Measurements from ENCODE around the gene CCDC138. TPM values are rescaled to one million over a fixed set of nuclear protein-coding genes. Genes with fewer than 3 reads are reported as not detected.

The CCDC138 gene
- total RNA-seq, 2 experiments from 2014 or later: 4.7 to 5.8 TPM

- POLR2A ChIA-PET: no interaction called here
- TF ChIP-seq CTCF (IDR thresholded peaks at IDR 0.05): no peak
- no peak overlapping the region for H3K4me3 ChIP-seq (ENCODE audit: low read length)
- no peak for ATAC-seq (ENCODE audit: poor library complexity)
- no peak overlapping the region for H3K27ac Mint-ChIP-seq
- intact Hi-C loops (cut with DNase I, micrococcal nuclease): no loop called here
- CTCF ChIA-PET: no interaction called here
- no peaks in the 10 kb centered on the region for H3K27me3 Mint-ChIP-seq
- H3K4me1 Mint-ChIP-seq (ENCODE audit: low read depth): no peaks in the 10 kb centered on the region
- H3K9me3 ChIP-seq (ENCODE audit: control insufficient read depth in 1 of 2, insufficient read depth in 1 of 2, low read length in 2 of 2): no peaks in the 10 kb centered on the region
- peaks cover 4% of the 10 kb centered on the region for H3K9me3 Mint-ChIP-seq
- no peak overlapping the region for H3K4me3 Mint-ChIP-seq
- H3K27ac ChIP-seq (ENCODE audit: low read depth in 1 of 2, low read length in 2 of 2): no peak overlapping the region
- no peaks in the 10 kb centered on the region for H3K27me3 ChIP-seq (ENCODE audit: control insufficient read depth in 1 of 2, insufficient read depth in 2 of 2, low read length in 2 of 2)
- H3K36me3 Mint-ChIP-seq (ENCODE audit: low read depth): peaks cover 60% of the 10 kb centered on the region
- no peak for DNase-seq
- H3K4me1 ChIP-seq (ENCODE audit: insufficient read depth, low read length): no peaks in the 10 kb centered on the region
- H3K36me3 ChIP-seq (ENCODE audit: insufficient read depth, low read length): no peaks in the 10 kb centered on the region
Measured at GRCh38 chr2:108841506-108841905, 54.9 kb downstream of the CCDC138 start.

- Histone ChIP-seq H3K9me3 (ENCODE audit: control insufficient read depth in 1 of 2, insufficient read depth in 1 of 2, low read length in 2 of 2) (no peaks in the 10 kb centered on the region), H3K36me3 (ENCODE audit: insufficient read depth, low read length) (no peaks in the 10 kb centered on the region), H3K27me3 (ENCODE audit: control insufficient read depth in 1 of 2, insufficient read depth in 2 of 2, low read length in 2 of 2) (no peaks in the 10 kb centered on the region), H3K4me3 (ENCODE audit: low read length) (no peak overlapping the region), H3K4me1 (ENCODE audit: insufficient read depth, low read length) (no peaks in the 10 kb centered on the region), H3K27ac (ENCODE audit: low read depth in 1 of 2, low read length in 2 of 2) (no peak overlapping the region)
- CTCF ChIA-PET: no interaction called here
- POLR2A ChIA-PET: no interaction called here
- intact Hi-C loops (cut with DNase I, micrococcal nuclease): no loop called here
- Mint-ChIP-seq H3K27me3 (no peaks in the 10 kb centered on the region), H3K36me3 (ENCODE audit: low read depth) (peaks cover 33% of the 10 kb centered on the region), H3K27ac (no peak overlapping the region), H3K9me3 (no peaks in the 10 kb centered on the region), H3K4me1 (ENCODE audit: low read depth) (no peaks in the 10 kb centered on the region), H3K4me3 (no peak overlapping the region)
- no peak for ATAC-seq (ENCODE audit: poor library complexity)
- DNase-seq: no peak
- TF ChIP-seq CTCF (IDR thresholded peaks at IDR 0.05): no peak
Measured at GRCh38 chr2:108845923-108846322, 59.4 kb downstream of the CCDC138 start.

- DNase-seq (no peak), ATAC-seq (ENCODE audit: poor library complexity) (no peak)
- H3K36me3 Mint-ChIP-seq (ENCODE audit: low read depth): peaks cover 24% of the 10 kb centered on the region
- Histone ChIP-seq H3K4me1 (ENCODE audit: insufficient read depth, low read length) (no peaks in the 10 kb centered on the region), H3K27ac (ENCODE audit: low read depth in 1 of 2, low read length in 2 of 2) (no peak overlapping the region), H3K36me3 (ENCODE audit: insufficient read depth, low read length) (no peaks in the 10 kb centered on the region), H3K4me3 (ENCODE audit: low read length) (no peak overlapping the region), H3K9me3 (ENCODE audit: control insufficient read depth in 1 of 2, insufficient read depth in 1 of 2, low read length in 2 of 2) (no peaks in the 10 kb centered on the region), H3K27me3 (ENCODE audit: control insufficient read depth in 1 of 2, insufficient read depth in 2 of 2, low read length in 2 of 2) (no peaks in the 10 kb centered on the region)
- H3K27ac Mint-ChIP-seq: no peak overlapping the region
- intact Hi-C loops (cut with DNase I, micrococcal nuclease): no loop called here
- H3K4me1 Mint-ChIP-seq (ENCODE audit: low read depth): no peaks in the 10 kb centered on the region
- ChIA-PET POLR2A (no interaction called here), CTCF (no interaction called here)
- H3K9me3 Mint-ChIP-seq: no peaks in the 10 kb centered on the region
- no peaks in the 10 kb centered on the region for H3K27me3 Mint-ChIP-seq
- no peak overlapping the region for H3K4me3 Mint-ChIP-seq
- no peak for TF ChIP-seq CTCF (IDR thresholded peaks at IDR 0.05)
Measured at GRCh38 chr2:108847000-108847399, 60.4 kb downstream of the CCDC138 start.

Measured in CD4-positive, alpha-beta T cell (primary cell).